Activated naive CD4-positive, alpha-beta T cell treated with anti-CD3 and anti-CD28 coated beads, Interleukin-2, amount 50 U/mL, for 72 hours (primary cell): ENCODE measurements around the gene TUBB6. TPM values are rescaled to one million over a fixed set of nuclear protein-coding genes. Genes with fewer than 3 reads are reported as not detected.

Experiments used
- ATAC-seq, 2 donors: fragments of 150-1000 bp; cut with Tn5 transposase; 2 replicates each; pipeline ENCODE4 v1.10.0; 2021; ENCODE audit warnings: mild to moderate bottlenecking in 2 of 2, moderate library complexity in 2 of 2
- DNase-seq, 2 donors: peaks; one replicate each; pipeline ENCODE4 v3.0.0; 2021 to 2022; ENCODE audit warnings: low spot score in 2 of 2
- H3K27ac Mint-ChIP-seq, 2 donors: one replicate each; pipeline ENCODE4 v1.8.0; 2022; ENCODE audit warnings: mild to moderate bottlenecking in 2 of 2, mixed read lengths in 2 of 2
- H3K36me3 Mint-ChIP-seq, 2 donors: one replicate each; pipeline ENCODE4 v1.8.0; 2022; ENCODE audit warnings: mixed read lengths in 2 of 2
- H3K9me3 Mint-ChIP-seq, 2 donors: one replicate each; pipeline ENCODE4 v1.8.0; 2022; ENCODE audit warnings: mixed read lengths in 2 of 2
- total RNA-seq, 2 donors: library from RNA; stranded (reverse); gene quantifications; one replicate each; pipeline ENCODE4 v1.2.3, GENCODE V29; 2022

The TUBB6 gene
- 10 to 100 TPM in 1 of 2 donors, 1 to 10 TPM in 1; 8.0 to 16.7 TPM for total RNA-seq

DNA sequence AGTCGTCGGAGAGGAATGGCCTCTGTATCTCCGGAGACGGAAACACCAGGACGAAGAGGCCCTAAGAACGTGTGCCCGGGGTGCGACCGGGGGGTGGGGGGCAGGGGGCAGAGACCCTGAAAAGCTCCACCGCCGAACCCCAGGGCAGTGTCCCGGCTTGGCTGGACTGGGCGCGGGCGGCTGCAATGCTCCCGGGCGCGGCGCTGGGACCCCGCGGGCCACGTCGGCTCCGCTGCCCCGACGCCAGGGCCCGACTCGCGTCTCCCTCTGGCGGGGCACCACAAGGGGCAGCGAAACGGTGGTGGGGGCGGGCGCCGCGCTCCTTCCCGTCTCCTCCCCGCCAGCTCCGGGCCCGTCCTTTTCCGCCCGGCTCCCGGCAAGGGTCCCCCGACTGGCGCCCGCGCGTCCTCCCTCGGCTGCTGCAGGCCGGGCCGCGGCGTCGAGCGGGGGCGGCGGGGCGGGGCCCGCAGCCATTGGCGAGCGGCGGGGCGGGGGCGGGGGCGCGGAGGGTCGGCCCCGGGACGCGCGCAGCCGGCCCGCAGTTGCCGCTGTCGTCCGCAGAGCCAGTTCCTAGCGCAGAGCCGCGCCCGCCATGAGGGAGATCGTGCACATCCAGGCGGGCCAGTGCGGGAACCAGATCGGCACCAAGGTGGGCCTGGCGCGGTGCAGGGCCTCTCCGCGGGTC is at the start of gene TUBB6:
Gene TUBB6, plus strand, starts transcription at position 541 of the 685 bp plus-strand sequence. Its CDS starts 52 bp downstream, at position 593.
- H3K27ac Mint-ChIP-seq: peak within 1 kb of the TSS in 1 of 2 donors; percentile 55

DNA sequence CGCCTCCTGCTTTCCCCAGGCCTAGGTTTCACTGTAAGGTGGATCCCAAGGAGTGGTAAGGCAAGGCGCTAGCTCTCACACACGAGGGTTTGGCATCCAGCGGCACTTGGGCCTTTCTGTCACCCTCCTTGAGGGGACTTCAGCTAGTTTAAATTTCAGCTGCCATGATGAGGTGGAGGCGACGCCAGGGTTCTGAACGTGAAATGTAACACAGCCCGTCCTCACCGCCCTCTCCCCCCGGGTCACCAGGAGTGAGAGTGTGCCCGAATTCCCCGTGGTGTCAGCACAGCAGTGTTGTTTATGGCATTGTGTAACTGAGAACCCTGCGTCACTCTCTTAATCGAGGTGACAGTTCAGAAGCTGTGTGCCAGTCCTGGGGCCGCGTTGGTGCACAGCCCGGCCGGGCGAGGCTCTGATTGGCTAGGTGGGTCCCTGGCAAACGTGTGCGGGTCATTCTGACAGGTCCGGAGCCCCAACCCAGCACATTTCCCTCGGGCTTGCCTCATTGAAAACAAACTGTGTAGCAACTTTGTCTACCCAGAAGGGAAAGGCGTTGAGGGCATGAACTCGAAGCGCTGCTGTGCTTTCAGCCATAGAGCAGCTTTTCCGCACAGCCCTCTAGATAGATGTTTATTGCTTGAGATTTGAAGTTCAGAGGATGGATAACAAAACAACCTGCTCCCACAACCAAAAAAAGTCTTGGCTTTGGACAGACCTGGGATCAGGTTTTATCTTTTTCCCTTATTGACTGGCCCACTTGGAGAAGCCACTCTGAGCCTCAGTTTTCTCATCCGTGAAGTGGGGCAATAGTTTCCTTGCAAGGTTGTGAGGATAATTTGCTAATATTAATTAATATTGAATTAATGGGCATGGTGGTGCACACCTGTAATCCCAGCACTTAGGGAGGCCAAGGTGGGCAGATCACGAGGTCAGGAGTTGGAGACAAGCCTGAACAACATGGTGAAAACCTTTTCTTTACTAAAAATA is 49.0 kb upstream of the TUBB6 start:
- no peak for ATAC-seq
- no peaks in the 10 kb centered on the region for H3K9me3 Mint-ChIP-seq
- no peaks in the 10 kb centered on the region for H3K36me3 Mint-ChIP-seq
- no peak for DNase-seq
- no peak overlapping the region for H3K27ac Mint-ChIP-seq

More for the DNA sequence above, at the start of gene TUBB6:
- peaks cover 14 to 22% of the 10 kb centered on the region in 2 donors for H3K36me3 Mint-ChIP-seq
- DNase-seq (peak in 1 of 2 donors; percentile 58), ATAC-seq (peak; percentile 76 to 85)
- peaks cover 3 to 10% of the 10 kb centered on the region in 2 donors for H3K9me3 Mint-ChIP-seq

DNA sequence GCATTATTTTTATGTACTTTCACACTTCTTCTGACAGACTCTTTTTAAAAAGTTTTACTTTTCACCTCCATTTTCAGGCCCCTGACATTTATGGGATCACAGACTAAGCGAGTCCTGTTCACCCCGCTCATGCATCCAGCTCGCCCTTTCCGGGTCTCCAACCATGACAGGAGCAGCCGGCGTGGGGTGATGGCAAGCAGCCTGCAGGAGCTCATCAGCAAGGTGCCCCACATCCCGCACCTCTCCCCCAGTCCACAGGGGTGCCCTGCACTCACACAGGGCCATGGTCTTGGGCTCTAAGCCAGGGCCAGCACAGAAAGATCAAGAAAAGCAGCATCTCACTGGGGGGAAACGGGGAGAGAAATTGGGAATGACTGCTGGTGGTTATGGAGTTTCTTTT is 45.3 kb upstream of the TUBB6 start:
- DNase-seq (no peak), ATAC-seq (no peak)
- Mint-ChIP-seq H3K27ac (no peak overlapping the region), H3K36me3 (no peaks in the 10 kb centered on the region), H3K9me3 (no peaks in the 10 kb centered on the region)

DNA sequence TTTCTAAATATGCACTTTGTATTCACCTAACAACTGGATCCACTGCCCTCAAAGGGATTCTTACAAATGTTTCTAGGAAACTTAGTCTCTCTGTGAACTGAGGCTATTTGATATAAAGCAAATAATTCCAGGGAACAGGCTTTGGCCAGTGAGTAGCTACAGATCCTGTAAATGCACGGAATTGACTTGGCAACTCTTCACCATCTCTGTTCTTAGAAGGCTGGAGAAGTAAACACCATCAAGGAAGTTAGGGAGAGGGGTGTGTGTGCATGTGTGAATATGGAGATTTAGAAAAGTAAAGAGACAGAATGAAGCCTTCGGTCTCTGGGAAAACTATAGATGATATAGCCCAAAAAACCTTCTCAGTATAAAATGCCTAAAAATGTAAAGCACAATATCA is 43.2 kb upstream of the TUBB6 start:
- Mint-ChIP-seq H3K27ac (no peak overlapping the region), H3K36me3 (no peaks in the 10 kb centered on the region), H3K9me3 (no peaks in the 10 kb centered on the region)
- DNase-seq: no peak
- ATAC-seq: no peak

DNA sequence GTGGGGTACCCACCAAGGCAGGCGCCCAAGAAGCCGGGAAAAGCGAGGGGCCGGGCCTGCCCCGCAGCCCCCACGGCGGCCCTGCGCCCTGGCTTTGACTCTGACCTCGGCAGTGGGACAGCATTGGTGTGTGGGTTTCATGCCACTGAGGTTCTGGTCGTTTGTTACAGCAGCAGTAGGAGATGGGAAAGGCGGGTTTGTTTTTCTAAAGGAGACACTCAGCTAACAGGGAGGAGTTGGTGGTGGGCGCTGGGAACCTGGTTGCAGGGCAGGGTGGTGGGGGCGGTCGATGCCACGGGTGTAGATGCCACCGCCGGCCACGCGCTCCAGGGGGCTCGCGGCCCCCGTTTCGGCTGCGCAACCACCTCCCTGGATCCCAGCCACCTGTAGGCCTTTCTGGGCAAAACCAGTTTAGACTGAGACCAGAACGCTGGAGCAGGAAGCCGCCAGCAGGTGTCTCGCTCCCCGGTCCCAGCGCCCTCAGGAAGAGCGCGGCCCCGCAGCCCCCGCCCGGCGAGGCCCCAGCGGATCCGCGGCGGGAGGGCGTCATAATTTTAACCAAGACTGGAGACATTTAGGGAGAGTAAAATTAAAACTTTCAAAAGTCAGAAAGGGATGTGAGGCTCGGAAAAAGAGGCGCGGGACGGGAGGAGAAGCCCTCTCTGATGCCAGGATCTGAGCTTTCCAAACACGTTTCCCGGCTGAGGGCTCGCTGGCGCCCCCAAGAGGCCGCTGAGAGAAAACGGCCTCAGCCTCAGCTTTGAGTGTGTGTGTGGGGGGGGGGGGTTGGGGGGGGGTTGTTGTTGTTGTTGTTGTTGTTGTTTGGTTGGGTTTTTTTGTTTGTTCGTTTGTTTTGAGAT is 36.4 kb upstream of the TUBB6 start:
- Mint-ChIP-seq H3K36me3 (no peaks in the 10 kb centered on the region), H3K9me3 (no peaks in the 10 kb centered on the region), H3K27ac (no peak overlapping the region)
- peak; percentile 91 to 92 for ATAC-seq
- peak in 1 of 2 donors; percentile 72 for DNase-seq

DNA sequence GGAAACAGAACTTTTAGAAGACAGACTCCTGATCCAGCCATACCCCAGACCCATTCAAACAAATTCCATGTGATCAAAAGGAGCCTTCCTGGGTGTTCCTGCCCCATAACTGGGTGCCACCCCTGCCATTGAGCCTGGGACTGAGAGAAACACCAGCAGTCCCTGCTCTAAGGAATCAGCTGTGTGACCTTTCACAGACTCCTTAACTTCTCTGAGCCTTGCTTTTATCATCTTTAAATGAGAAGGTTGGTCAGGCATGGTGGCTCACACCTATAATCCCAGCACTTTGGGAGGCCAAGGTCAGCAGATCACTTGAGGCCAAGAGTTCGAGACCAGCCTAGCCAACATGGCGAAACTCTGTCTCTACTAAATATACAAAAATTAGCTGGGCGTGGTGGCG is 33.2 kb upstream of the TUBB6 start:
- DNase-seq (no peak), ATAC-seq (no peak)
- Mint-ChIP-seq H3K9me3 (no peaks in the 10 kb centered on the region), H3K27ac (no peak overlapping the region), H3K36me3 (no peaks in the 10 kb centered on the region)

DNA sequence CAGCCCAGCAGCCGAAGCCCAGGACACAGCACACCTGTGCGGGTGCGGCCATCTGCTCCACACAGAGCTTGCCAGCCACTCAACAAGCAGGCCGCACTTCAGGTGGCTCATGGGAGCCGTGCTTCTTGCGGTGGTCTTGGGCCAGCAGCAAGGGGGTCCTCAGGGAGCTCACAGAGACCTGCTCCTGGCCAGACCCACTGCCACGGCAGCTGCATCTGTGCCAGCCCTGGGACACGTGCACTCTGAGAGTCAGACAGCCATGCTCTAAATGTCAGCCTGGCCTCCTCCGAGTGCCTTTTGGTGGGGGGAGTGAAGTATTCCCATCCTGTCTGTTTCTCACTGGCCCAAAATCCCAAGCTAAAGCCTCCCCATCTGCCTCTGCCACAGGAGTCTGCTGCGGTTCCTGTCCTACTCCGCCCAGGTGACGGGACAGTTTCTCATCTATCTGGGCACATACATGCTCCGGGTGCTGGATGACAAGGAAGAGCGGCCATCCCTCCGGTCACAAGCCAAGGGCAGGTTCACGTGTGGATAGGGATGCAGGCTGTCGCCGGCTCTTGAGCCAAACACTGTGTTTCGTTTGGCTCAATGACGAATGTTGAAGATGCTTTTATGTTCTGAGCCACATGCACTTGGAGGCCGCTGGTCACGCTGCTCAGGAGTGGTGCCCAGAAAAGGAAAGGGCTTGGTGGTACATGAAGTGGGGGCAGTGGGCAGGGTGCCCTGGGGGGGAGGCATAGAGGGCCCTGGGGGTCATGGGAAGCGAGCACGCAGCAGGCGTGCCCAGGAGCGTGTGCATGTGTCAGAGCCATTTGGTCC is 31.1 kb upstream of the TUBB6 start:
- ATAC-seq (no peak), DNase-seq (no peak)
- no peak overlapping the region for H3K27ac Mint-ChIP-seq
- H3K9me3 Mint-ChIP-seq: no peaks in the 10 kb centered on the region
- no peaks in the 10 kb centered on the region for H3K36me3 Mint-ChIP-seq

DNA sequence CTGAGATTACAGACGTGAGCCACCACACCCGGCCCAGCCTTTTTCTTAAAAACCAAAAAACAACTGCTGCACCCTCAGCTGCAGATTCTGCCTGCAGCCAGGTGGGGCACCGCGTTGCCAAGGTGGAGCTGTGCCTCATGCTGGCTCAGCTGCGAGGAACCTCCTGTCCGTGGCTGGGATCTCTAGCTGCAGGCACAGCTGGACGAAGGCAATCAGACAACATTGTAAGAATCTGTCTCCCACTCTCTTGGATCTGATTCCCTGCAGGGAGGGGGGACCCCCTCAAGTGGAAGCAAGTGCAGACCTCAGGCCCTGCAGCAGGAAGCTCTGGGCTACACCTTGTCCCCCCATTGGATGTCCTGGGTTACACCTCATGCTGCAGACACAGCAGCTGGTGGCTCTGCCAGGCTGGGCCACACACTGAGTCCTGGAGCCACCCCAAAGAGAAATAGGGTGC is 29.8 kb upstream of the TUBB6 start:
- DNase-seq: no peak
- Mint-ChIP-seq H3K9me3 (no peaks in the 10 kb centered on the region), H3K36me3 (no peaks in the 10 kb centered on the region), H3K27ac (no peak overlapping the region)
- no peak for ATAC-seq

DNA sequence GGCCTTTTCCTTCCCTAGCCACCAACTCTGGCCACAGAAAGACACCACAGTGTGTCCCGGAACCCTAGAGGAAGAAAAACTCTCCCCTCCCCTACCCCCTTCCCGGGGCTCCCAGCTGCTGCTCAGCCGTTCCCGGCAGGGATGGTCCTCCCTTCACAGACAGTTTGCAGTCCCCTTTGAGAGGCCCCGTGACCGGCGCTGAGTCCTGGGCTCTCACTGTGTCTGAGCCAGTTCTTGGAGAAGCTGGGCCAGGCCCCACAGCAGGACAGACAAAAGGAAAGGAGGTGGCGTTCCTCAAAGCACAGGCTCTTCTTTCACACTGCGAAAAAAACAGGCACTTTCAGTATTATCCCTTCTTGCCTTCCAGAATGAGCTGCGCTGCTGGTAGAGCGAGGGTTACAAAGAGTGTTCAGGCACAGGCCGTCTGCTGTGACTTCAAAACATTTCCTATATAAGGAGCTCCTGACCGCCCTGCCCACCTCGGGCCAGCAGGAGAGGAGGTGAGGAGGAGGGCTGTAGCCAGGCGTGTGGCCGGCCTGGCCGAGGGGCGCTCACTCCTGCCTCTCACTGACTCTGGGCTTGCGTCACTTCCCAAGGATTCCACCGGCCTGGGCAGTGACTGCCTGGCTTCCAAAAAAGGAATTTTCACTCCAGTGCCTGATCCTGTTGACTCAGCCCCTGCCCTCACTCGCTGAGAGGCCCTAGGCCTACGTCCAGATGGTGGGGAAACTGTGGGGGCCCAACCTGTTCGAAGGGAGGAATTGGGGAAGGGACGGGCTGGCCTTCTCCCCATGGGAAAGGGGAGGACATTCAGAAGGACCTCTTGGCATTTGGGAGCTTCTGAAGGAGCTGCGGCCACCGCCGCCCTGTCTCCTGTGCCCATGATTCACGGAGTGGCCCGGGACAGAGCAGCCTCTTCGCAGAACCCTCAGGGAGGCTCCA is 29.0 kb upstream of the TUBB6 start:
- DNase-seq (no peak), ATAC-seq (no peak)
- Mint-ChIP-seq H3K36me3 (no peaks in the 10 kb centered on the region), H3K27ac (no peak overlapping the region), H3K9me3 (no peaks in the 10 kb centered on the region)

DNA sequence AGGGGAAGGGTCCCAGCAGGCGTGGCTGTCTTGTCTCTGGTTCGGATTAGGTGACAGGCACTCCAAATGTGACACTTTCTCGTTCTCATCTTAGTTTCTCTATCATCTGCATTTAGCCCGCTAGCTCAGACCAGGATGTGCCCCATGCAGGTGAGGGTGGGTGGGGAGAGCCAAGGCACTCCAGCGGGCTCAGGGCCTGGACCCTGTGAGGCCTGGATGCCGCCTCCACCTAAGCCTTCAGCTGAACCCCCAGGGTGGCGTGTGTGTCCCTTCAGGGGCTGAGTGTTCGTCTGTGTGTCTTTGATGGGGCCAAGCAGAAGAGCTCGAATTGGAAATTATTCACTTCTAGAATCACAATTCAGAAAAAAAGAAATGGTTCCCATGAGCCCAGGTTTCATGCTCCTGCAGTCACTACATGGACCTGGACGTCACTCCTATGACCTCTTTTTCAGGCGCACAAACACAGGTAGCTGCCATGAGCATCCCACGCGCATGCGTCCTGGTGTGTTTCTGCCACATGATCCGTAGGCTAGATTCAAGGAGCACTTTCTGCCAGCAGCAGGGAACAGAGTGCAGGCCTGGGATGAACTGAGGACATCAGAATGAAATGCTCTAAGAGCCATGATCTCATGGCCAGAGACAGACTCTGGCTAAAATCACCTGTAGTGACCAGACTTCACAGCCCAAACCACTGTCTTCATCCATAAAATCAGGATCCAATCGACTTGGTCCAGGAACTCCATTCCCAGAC is 28.1 kb upstream of the TUBB6 start:
- H3K36me3 Mint-ChIP-seq: no peaks in the 10 kb centered on the region
- DNase-seq (no peak), ATAC-seq (no peak)
- H3K9me3 Mint-ChIP-seq: no peaks in the 10 kb centered on the region
- no peak overlapping the region for H3K27ac Mint-ChIP-seq

DNA sequence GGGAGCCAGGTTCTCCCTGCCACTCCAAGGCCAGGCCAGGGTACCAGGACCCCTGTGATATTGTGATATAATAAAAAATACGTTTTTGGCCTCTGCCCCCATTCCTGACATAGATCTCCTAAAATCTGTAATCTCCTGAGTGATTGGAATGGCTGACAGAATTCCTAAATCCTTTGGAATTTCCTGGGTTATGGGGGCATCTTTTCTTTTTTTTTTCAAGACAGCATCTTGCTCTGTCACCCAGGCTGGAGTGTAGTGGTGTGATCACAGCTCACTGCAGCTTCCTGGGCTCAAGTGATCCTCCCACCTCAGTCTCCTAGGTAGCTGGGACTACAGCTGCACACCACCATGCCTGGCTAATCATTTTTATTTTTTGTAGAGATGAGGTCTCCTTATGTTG is 26.2 kb upstream of the TUBB6 start:
- no peaks in the 10 kb centered on the region for H3K36me3 Mint-ChIP-seq
- no peak for DNase-seq
- H3K9me3 Mint-ChIP-seq: no peaks in the 10 kb centered on the region
- no peak for ATAC-seq
- H3K27ac Mint-ChIP-seq: no peak overlapping the region

DNA sequence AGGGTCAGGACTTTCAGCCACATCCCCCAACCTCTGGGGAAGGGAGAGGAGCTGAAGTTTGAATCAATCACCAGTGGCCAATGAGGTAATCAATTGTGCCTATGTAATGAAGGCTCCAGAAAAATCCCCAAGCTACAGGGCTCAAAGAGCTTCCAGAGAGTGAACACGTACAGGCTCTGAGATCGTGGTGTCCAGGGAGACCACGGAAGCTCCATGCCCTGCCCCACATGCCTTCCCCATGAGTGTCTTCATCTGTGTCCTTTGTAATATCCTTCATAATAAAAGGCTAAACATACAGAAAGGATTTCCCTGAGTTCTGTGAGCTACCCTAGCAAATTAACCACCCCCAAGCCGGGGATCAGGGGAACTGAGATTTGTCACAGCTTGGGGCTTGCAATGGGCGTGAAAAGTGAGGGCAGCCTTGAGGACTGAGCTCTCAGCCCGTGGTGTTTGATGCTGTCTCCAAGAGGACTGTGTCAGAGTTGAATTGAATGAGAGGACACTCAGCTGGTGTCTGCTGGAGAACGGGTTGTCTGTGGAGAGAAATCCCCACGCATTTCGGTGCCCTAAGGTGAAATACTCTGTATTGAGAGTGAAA is 25.5 kb upstream of the TUBB6 start:
- Mint-ChIP-seq H3K9me3 (no peaks in the 10 kb centered on the region), H3K27ac (no peak overlapping the region), H3K36me3 (no peaks in the 10 kb centered on the region)
- ATAC-seq (no peak), DNase-seq (no peak)

DNA sequence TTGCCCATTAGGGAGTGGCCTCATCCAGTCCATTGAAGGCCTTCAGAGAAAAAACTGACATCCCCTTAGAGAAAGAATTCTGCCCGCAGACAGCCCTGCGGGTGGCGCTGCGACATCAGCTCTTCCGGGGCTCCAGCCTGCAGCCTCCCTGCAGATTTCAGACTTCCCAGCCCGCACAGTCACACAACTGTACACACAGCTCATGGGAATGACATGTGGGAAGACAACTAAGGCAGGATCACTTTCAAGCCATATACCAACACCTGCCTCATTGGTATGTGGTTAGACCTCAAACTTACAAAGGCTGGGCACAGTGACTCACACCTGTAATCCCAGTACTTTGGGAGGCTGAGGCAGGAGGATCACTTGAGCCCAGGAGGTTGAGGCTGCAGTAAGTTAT is 24.8 kb upstream of the TUBB6 start:
- ATAC-seq (peak in 1 of 2 donors; percentile 76), DNase-seq (no peak)
- H3K36me3 Mint-ChIP-seq: no peaks in the 10 kb centered on the region
- H3K9me3 Mint-ChIP-seq: no peaks in the 10 kb centered on the region
- no peak overlapping the region for H3K27ac Mint-ChIP-seq

DNA sequence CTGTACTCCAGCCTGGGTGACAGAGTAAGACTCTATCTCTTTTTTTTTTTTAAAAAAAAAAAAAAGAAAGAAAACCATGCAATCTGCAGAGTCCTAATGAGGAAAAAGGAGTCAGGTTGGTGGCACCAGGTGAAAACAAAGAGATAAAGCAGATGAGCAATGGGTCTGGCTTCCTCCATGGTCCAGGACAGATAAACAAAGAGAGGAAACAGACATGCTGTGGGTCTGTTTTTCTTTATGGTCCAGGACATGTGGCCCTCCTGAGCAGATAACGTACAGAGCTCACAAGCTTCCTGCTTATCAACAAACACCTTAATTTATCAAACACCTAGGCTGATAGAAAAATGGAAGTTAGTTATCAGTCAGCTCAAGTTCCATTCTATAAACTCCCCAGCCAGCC is 24.4 kb upstream of the TUBB6 start:
- Mint-ChIP-seq H3K27ac (no peak overlapping the region), H3K36me3 (no peaks in the 10 kb centered on the region), H3K9me3 (no peaks in the 10 kb centered on the region)
- ATAC-seq: no peak
- no peak for DNase-seq
